ENCODE results near the gene TMEM179B. TPM values are rescaled to one million over a fixed set of nuclear protein-coding genes. Genes with fewer than 3 reads are reported as not detected.
A peak's percentile ranks its signal among the peaks of the same experiment; 100 is the strongest.

TMEM179B gene
- total and polyA plus RNA-seq, 9 of the 15 experiments (the other 6 are each of a cell fraction or from before 2014, with no cell fraction given) = 27.7 to 105 (median 37.0) TPM

GRCh38 chr11:62839050-62839945, 52.1 kb downstream of the TMEM179B start, which contains the start of gene WDR74 (continued):
- TF ChIP-seq NCOR1 (IDR thresholded peaks at IDR 0.05) (peak; percentile 63), SIX5 (IDR thresholded peaks at IDR 0.05; ENCODE audit: borderline replicate concordance in 1 of 2, insufficient read depth in 1 of 2, low read depth in 1 of 2, low read length in 2 of 2) (peak in 1 of 2 experiments; percentile 32; a peak in 2 of 4 replicates), ZNF24 (IDR thresholded peaks at IDR 0.05) (no peak), ZNF696 (CRISPR knock-in tag; conservative IDR thresholded peaks at IDR 0.05) (no peak), PTRF (tag; IDR thresholded peaks at IDR 0.05) (no peak), MGA (IDR thresholded peaks at IDR 0.05) (no peak; the same call in 1 of the 2 replicates), HINFP (tag; conservative IDR thresholded peaks at IDR 0.05; ENCODE audit: low read depth) (no peak), ZNF512 (tag; IDR thresholded peaks at IDR 0.05) (no peak)
